ENCODE results near the gene CCDC30. TPM values are rescaled to one million over a fixed set of nuclear protein-coding genes. Genes with fewer than 3 reads are reported as not detected.

CCDC30 gene
- total and polyA plus RNA-seq, 10 of the 15 experiments (the other 5 are each of a cell fraction or from before 2014, with no cell fraction given), result 0.46 to 1.8 (median 1.0) TPM

DNA sequence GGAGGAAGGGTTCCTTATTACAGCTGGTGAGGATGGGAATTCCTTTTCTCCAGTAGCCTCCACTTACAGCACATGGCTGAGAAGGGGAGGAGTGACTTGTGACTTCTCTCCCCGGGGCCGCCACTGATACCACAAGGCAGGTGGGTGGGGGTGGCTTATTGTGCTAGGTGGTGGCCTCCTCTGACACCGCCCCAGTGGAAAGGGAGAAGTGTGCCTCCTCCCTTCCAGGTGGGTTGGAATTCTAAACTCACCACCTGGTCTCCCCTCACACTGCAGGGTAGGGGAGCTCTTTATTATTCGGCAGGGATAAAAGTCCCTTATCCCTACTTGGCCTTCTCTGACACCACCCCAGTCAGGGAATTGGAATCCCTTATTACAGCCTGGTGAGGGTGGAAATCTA, 89.5 kb downstream of the CCDC30 start:
- in situ Hi-C loops (cut with MboI) (no loop called here), intact Hi-C loops (cut with micrococcal nuclease; ENCODE audit: unreplicated experiment) (no loop called here)
- no peak for FAIRE-seq
- no peak overlapping the region for H3K4me2 ChIP-seq (ENCODE audit: control insufficient read depth, insufficient read depth)
- whole genome bisulfite sequencing (ENCODE audit: insufficient coverage, insufficient replicate concordance, low lambda C conversion rate, missing lambda C conversion rate), result 53% methylated on average over 4 of the region's 4 CpGs
- no peaks in the 10 kb centered on the region for H3K79me2 ChIP-seq (ENCODE audit: control insufficient read depth, insufficient read depth, low read length)
- BruUV-seq (replicated peaks), result no TSS peak
- H3K9ac ChIP-seq (ENCODE audit: control insufficient read depth, insufficient read depth, low read length), result no peak overlapping the region
- SMC1A ChIA-PET (ENCODE audit: uncharacterized antibody, unreplicated experiment), result no interaction called here
- no peak overlapping the region for H2AFZ ChIP-seq (ENCODE audit: control insufficient read depth, low read depth, low read length)
- no peak for TF ChIP-seq STAT3 (IDR thresholded peaks at IDR 0.05; ENCODE audit: low read depth, low read length)
- no peak for TF ChIP-seq PML (IDR thresholded peaks at IDR 0.05; ENCODE audit: low read length)
- TF ChIP-seq, protein P1, sequence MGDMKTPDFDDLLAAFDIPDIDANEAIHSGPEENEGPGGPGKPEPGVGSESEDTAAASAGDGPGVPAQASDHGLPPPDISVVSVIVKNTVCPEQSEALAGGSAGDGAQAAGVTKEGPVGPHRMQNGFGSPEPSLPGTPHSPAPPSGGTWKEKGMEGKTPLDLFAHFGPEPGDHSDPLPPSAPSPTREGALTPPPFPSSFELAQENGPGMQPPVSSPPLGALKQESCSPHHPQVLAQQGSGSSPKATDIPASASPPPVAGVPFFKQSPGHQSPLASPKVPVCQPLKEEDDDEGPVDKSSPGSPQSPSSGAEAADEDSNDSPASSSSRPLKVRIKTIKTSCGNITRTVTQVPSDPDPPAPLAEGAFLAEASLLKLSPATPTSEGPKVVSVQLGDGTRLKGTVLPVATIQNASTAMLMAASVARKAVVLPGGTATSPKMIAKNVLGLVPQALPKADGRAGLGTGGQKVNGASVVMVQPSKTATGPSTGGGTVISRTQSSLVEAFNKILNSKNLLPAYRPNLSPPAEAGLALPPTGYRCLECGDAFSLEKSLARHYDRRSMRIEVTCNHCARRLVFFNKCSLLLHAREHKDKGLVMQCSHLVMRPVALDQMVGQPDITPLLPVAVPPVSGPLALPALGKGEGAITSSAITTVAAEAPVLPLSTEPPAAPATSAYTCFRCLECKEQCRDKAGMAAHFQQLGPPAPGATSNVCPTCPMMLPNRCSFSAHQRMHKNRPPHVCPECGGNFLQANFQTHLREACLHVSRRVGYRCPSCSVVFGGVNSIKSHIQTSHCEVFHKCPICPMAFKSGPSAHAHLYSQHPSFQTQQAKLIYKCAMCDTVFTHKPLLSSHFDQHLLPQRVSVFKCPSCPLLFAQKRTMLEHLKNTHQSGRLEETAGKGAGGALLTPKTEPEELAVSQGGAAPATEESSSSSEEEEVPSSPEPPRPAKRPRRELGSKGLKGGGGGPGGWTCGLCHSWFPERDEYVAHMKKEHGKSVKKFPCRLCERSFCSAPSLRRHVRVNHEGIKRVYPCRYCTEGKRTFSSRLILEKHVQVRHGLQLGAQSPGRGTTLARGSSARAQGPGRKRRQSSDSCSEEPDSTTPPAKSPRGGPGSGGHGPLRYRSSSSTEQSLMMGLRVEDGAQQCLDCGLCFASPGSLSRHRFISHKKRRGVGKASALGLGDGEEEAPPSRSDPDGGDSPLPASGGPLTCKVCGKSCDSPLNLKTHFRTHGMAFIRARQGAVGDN (IDR thresholded peaks at IDR 0.05), result no peak
- TF ChIP-seq KAT2A (conservative IDR thresholded peaks at IDR 0.05; ENCODE audit: control insufficient read depth, low read depth, low read length), result no peak
- no peak for TF ChIP-seq KDM1A (IDR thresholded peaks at IDR 0.05; ENCODE audit: borderline replicate concordance)
- no peak overlapping the region for H3K27ac ChIP-seq (ENCODE audit: control insufficient read depth, insufficient read depth)
- DNase-seq (ENCODE audit: low read depth, low spot score), result no peak
- no peak for ATAC-seq
- CTCF ChIA-PET, result interaction anchor here (0.7 kb wide), 2 partner anchors 174 to 1337 kb away, joined by 3 to 4 read pairs; no protein-coding TSS in a partner anchor
- H3K4me1 ChIP-seq (ENCODE audit: control insufficient read depth, insufficient read depth, low read length), result no peaks in the 10 kb centered on the region
- RAD21 ChIA-PET (ENCODE audit: unreplicated experiment), result no interaction called here
- H3K36me3 ChIP-seq (ENCODE audit: control insufficient read depth in 2 of 2, insufficient read depth in 2 of 2, low read length in 1 of 2), result no peaks in the 10 kb centered on the region
- H3K9me3 ChIP-seq (replicated peaks; ENCODE audit: control insufficient read depth, insufficient read depth, low read length), result no peaks in the 10 kb centered on the region
- H4K20me1 ChIP-seq (ENCODE audit: control insufficient read depth, insufficient read depth), result no peaks in the 10 kb centered on the region
- no peak overlapping the region for H3K4me3 ChIP-seq
- no peaks in the 10 kb centered on the region for H3K27me3 ChIP-seq (replicated peaks in 1 of 2; ENCODE audit: control insufficient read depth in 2 of 2, insufficient read depth in 2 of 2, low read length in 1 of 2)
- POLR2A ChIA-PET, result no interaction called here

Measured in GM12878 (cell line).